Measurements from ENCODE around the gene MARCHF2. TPM values are rescaled to one million over a fixed set of nuclear protein-coding genes. Genes with fewer than 3 reads are reported as not detected.

The MARCHF2 gene
- total RNA-seq, 3 donors from 2014 or later (not counting 1 experiment from before 2014, with no cell fraction given) = 32.4 to 42.3 (median 37.2) TPM

DNA sequence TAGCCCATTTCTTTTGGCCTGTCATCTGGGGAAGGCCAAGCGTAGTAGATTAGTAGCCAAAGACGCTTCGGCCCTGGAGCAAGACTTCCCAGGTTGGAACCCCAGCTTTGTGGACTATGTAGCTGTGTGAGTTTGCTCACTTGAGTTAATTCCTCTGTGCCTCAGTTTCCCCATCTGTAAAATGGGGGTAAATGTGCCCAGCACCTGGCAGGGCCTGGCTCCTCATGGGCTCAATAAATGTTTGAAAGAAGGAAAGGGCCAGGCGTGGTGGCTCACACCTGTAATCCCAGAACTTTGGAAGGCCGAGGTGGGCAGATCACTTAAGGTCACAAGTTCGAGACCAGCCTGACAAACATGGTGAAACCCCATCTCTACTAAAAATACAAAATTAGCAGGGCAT lies 16.7 kb downstream of the MARCHF2 start:
- H3K27me3 Mint-ChIP-seq (ENCODE audit: low read depth in 2 of 2) = no peaks in the 10 kb centered on the region
- no peaks in the 10 kb centered on the region for H3K9me3 ChIP-seq (ENCODE audit: control insufficient read depth, insufficient read depth, low read length)
- DNase-seq = no peak
- H3K36me3 Mint-ChIP-seq = no peaks in the 10 kb centered on the region
- H3K9me3 Mint-ChIP-seq = no peaks in the 10 kb centered on the region
- H3K4me1 Mint-ChIP-seq = peaks cover 0 to 4% of the 10 kb centered on the region in 2 donors
- no peak overlapping the region for H3K4me3 ChIP-seq (ENCODE audit: low read length)
- TF ChIP-seq, protein P1, sequence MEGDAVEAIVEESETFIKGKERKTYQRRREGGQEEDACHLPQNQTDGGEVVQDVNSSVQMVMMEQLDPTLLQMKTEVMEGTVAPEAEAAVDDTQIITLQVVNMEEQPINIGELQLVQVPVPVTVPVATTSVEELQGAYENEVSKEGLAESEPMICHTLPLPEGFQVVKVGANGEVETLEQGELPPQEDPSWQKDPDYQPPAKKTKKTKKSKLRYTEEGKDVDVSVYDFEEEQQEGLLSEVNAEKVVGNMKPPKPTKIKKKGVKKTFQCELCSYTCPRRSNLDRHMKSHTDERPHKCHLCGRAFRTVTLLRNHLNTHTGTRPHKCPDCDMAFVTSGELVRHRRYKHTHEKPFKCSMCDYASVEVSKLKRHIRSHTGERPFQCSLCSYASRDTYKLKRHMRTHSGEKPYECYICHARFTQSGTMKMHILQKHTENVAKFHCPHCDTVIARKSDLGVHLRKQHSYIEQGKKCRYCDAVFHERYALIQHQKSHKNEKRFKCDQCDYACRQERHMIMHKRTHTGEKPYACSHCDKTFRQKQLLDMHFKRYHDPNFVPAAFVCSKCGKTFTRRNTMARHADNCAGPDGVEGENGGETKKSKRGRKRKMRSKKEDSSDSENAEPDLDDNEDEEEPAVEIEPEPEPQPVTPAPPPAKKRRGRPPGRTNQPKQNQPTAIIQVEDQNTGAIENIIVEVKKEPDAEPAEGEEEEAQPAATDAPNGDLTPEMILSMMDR (IDR thresholded peaks at IDR 0.05) = no peak
- ATAC-seq = no peak
- H3K36me3 ChIP-seq (ENCODE audit: control insufficient read depth, insufficient read depth, low read length) = no peaks in the 10 kb centered on the region
- H3K4me3 Mint-ChIP-seq = no peak overlapping the region
- H3K27me3 ChIP-seq (ENCODE audit: control insufficient read depth, insufficient read depth, low read length) = no peaks in the 10 kb centered on the region
- intact Hi-C loops (cut with micrococcal nuclease) = no loop called here
- no peak overlapping the region for H3K27ac Mint-ChIP-seq
- H3K4me1 ChIP-seq (ENCODE audit: control insufficient read depth, insufficient read depth, low read length) = no peaks in the 10 kb centered on the region
- H3K27ac ChIP-seq (ENCODE audit: low read length) = no peak overlapping the region
- WGBS (ENCODE audit: insufficient coverage) = 98% methylated on average over 6 of the region's 6 CpGs

DNA sequence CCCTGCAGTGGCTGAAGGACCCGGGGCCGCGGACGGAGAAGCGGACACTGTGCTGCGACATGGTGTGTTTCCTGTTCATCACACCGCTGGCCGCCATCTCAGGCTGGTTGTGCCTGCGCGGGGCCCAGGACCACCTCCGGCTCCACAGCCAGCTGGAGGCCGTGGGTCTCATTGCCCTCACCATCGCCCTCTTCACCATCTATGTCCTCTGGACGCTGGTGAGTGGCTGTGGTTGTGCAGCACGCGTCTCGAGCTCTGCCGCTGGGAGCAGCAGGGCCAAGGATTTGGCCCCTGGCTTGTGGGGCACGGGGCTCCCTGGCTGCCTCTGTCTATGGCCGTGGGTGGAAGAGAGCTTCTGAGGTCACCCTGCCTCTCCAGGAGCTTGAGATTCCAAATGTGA lies 17.5 kb downstream of the MARCHF2 start:
- Mint-ChIP-seq H3K4me1 (peaks cover 0 to 4% of the 10 kb centered on the region in 2 donors), H3K36me3 (no peaks in the 10 kb centered on the region), H3K27ac (no peak overlapping the region), H3K27me3 (ENCODE audit: low read depth in 2 of 2) (no peaks in the 10 kb centered on the region), H3K4me3 (no peak overlapping the region), H3K9me3 (no peaks in the 10 kb centered on the region)
- TF ChIP-seq, protein P1 (IDR thresholded peaks at IDR 0.05) = no peak
- Histone ChIP-seq H3K27me3 (ENCODE audit: control insufficient read depth, insufficient read depth, low read length) (no peaks in the 10 kb centered on the region), H3K9me3 (ENCODE audit: control insufficient read depth, insufficient read depth, low read length) (no peaks in the 10 kb centered on the region), H3K4me3 (ENCODE audit: low read length) (no peak overlapping the region), H3K36me3 (ENCODE audit: control insufficient read depth, insufficient read depth, low read length) (peaks cover 2% of the 10 kb centered on the region), H3K4me1 (ENCODE audit: control insufficient read depth, insufficient read depth, low read length) (no peaks in the 10 kb centered on the region), H3K27ac (ENCODE audit: low read length) (no peak overlapping the region)
- intact Hi-C loops (cut with micrococcal nuclease) = no loop called here
- no peak for ATAC-seq
- WGBS (ENCODE audit: insufficient coverage) = 97% methylated on average over 20 of the region's 20 CpGs
- no peak for DNase-seq

DNA sequence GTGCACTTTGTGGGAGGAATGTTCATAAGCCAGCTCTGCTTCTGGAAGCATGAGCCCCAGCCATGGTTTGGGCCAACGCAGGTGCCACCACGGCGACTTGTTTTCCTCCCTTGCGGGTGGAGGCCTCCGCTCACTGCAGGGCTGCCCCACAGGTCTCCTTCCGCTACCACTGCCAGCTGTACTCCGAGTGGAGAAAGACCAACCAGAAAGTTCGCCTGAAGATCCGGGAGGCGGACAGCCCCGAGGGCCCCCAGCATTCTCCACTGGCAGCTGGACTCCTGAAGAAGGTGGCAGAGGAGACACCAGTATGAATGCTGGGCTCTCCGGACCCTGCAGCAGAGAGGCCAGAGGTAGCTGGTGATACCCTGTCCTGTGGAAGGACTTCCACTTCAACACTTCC lies 25.1 kb downstream of the MARCHF2 start:
- H3K27ac Mint-ChIP-seq = no peak overlapping the region
- DNase-seq (no peak), ATAC-seq (no peak)
- Histone ChIP-seq H3K27me3 (ENCODE audit: control insufficient read depth, insufficient read depth, low read length) (no peaks in the 10 kb centered on the region), H3K4me3 (ENCODE audit: low read length) (no peak overlapping the region), H3K36me3 (ENCODE audit: control insufficient read depth, insufficient read depth, low read length) (peaks cover 5% of the 10 kb centered on the region), H3K27ac (ENCODE audit: low read length) (no peak overlapping the region), H3K4me1 (ENCODE audit: control insufficient read depth, insufficient read depth, low read length) (no peaks in the 10 kb centered on the region), H3K9me3 (ENCODE audit: control insufficient read depth, insufficient read depth, low read length) (no peaks in the 10 kb centered on the region)
- H3K9me3 Mint-ChIP-seq = no peaks in the 10 kb centered on the region
- TF ChIP-seq, protein P1 (IDR thresholded peaks at IDR 0.05) = no peak
- H3K36me3 Mint-ChIP-seq = no peaks in the 10 kb centered on the region
- no peaks in the 10 kb centered on the region for H3K27me3 Mint-ChIP-seq (ENCODE audit: low read depth in 2 of 2)
- H3K4me1 Mint-ChIP-seq = no peaks in the 10 kb centered on the region
- WGBS (ENCODE audit: insufficient coverage) = 95% methylated on average over 12 of the region's 12 CpGs
- H3K4me3 Mint-ChIP-seq = no peak overlapping the region
- intact Hi-C loops (cut with micrococcal nuclease) = no loop called here
